22Rv1 (cell line): ENCODE data around the gene CLSTN1.
A peak's percentile ranks its signal among the peaks of the same experiment; 100 is the strongest.

Experiments
- H3K27ac ChIP-seq: fragments of 450-650 bp; 2 replicates; pipeline ENCODE4 v1.5.1; 2017
- CTCF ChIP-seq: fragments of 450-650 bp; IDR thresholded peaks from 2 replicates; pipeline ENCODE4 v1.5.1; 2017; ENCODE audit warnings: mild to moderate bottlenecking
- ZFX ChIP-seq: fragments of 450-650 bp; IDR thresholded peaks from 2 replicates; pipeline ENCODE4 v1.6.1; 2017; ENCODE audit warnings: antibody characterized with exemption, borderline replicate concordance

Gene CLSTN1

GRCh38 chr1:9817734-9818133, 6.0 kb downstream of the CLSTN1 start:
- TF ChIP-seq CTCF = no peak
- TF ChIP-seq ZFX = no peak
- H3K27ac ChIP-seq = no peak overlapping the region

GRCh38 chr1:9816199-9816598, 7.6 kb downstream of the CLSTN1 start:
- no peak for TF ChIP-seq CTCF
- no peak overlapping the region for H3K27ac ChIP-seq

- H3K27ac ChIP-seq = peak overlapping the region; percentile 25; the same call in 1 of the 2 replicates
- no peak for TF ChIP-seq CTCF
- TF ChIP-seq ZFX = no peak
Observed at GRCh38 chr1:9815150-9815549, 8.6 kb downstream of the CLSTN1 start.

- no peak for TF ChIP-seq ZFX
- no peak for TF ChIP-seq CTCF
- peak overlapping the region; percentile 25; the same call in 1 of the 2 replicates for H3K27ac ChIP-seq
Observed at GRCh38 chr1:9814619-9815018, 9.1 kb downstream of the CLSTN1 start.

GRCh38 chr1:9811239-9811966, 12.4 kb downstream of the CLSTN1 start:
- TF ChIP-seq ZFX (no peak), CTCF (no peak)
- H3K27ac ChIP-seq = no peak overlapping the region

GRCh38 chr1:9809100-9809510, 14.7 kb downstream of the CLSTN1 start:
- TF ChIP-seq ZFX (no peak), CTCF (no peak)
- H3K27ac ChIP-seq = no peak overlapping the region

GRCh38 chr1:9808459-9808858, 15.3 kb downstream of the CLSTN1 start:
- no peak for TF ChIP-seq ZFX
- no peak for TF ChIP-seq CTCF
- no peak overlapping the region for H3K27ac ChIP-seq
